ENCODE data around the gene SORCS3.

Gene SORCS3

DNA sequence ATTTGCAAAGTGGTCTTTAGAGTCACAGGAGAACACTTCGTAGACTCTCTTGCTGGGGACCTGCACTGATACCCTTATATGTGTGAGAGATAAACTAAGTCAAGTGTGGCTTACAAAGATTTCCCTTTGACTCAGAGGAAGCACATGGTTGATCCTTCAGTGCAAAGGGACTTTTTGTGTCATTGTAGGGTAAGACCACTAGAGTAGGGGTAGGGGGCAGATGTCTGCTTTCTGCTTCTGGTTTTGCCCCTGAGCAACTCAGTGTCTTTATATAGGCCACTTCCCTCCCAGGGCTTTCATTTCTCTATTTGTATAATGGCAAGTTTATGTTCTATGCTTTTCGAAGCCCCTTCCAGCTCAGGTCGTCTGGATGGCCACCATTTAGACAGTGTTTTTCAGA is 281.7 kb downstream of the SORCS3 start:
- H3K27ac ChIP-seq (ENCODE audit: low read depth, low read length): no peak overlapping the region
- no peaks in the 10 kb centered on the region for H3K36me3 ChIP-seq (ENCODE audit: control insufficient read depth in 1 of 2, insufficient read depth in 2 of 2, low read length in 2 of 2)
- H3K27me3 ChIP-seq (ENCODE audit: control insufficient read depth in 1 of 2, insufficient read depth in 2 of 2, low read length in 2 of 2): no peaks in the 10 kb centered on the region
- H3K9ac ChIP-seq (ENCODE audit: low read depth in 1 of 2, low read length in 2 of 2): no peak overlapping the region
- no peaks in the 10 kb centered on the region for H3K4me1 ChIP-seq (ENCODE audit: control insufficient read depth in 1 of 2, insufficient read depth in 2 of 2, low read length in 2 of 2)
- no peaks in the 10 kb centered on the region for H3K9me3 ChIP-seq (ENCODE audit: control insufficient read depth in 1 of 2, low read length in 2 of 2)
- no peak overlapping the region for H3K4me3 ChIP-seq (ENCODE audit: low read depth in 1 of 2, low read length in 2 of 2)

DNA sequence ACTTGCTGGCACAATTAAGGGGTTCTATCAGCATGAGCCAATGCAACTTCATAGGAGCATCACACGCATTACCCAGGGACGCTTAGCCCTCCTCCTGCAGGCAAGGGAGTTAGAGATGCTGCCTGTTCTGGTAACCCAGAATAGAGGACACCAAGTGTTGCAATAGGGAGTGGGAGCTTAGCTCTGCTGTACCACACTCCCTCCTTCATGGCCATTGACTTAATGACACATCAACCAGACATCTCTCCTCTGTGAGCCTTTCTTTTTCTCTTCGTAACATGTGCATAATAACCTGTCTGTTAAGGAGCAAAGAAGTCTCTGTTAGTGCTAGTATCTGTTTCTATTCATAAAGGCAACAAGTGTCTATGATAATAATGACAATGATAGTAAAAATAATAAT is 282.4 kb downstream of the SORCS3 start:
- H3K36me3 ChIP-seq (ENCODE audit: control insufficient read depth in 1 of 2, insufficient read depth in 2 of 2, low read length in 2 of 2): no peaks in the 10 kb centered on the region
- no peaks in the 10 kb centered on the region for H3K4me1 ChIP-seq (ENCODE audit: control insufficient read depth in 1 of 2, insufficient read depth in 2 of 2, low read length in 2 of 2)
- H3K27me3 ChIP-seq (ENCODE audit: control insufficient read depth in 1 of 2, insufficient read depth in 2 of 2, low read length in 2 of 2): no peaks in the 10 kb centered on the region
- no peaks in the 10 kb centered on the region for H3K9me3 ChIP-seq (ENCODE audit: control insufficient read depth in 1 of 2, low read length in 2 of 2)
- H3K4me3 ChIP-seq (ENCODE audit: low read depth in 1 of 2, low read length in 2 of 2): no peak overlapping the region
- H3K27ac ChIP-seq (ENCODE audit: low read depth, low read length): no peak overlapping the region
- H3K9ac ChIP-seq (ENCODE audit: low read depth in 1 of 2, low read length in 2 of 2): no peak overlapping the region

DNA sequence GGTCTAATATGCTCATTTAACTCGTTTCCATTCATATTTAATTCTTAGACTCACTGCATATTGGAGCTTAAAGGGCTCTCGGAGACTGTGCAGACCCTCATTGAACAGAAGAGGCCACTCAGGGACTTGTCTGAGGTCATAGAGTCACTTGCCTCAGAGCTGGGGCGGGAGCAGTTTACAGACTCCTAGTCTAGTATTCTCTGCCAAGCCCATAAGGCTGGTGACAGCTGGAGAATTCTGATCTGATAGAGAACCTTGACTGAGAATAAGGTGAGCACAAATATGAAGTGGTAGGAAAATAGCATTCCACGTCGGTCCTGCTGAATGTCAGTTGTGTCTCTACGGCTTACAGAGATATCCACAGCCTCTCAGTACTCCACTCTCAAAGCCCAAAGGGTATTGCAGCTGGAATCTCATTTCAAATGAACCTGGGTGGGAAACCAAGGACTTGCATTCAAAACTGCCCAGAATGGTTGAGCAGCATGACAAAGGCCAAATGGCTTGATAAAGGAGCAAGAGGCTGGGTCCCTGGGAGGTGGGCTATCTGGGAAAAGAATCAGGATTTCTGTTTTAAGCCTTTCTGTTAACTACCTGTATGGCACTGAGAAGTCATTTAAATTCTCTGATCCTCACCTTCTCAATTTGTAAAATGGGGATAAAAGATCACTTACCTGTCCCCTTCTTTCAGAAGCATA is 283.2 kb downstream of the SORCS3 start:
- Histone ChIP-seq H3K9me3 (ENCODE audit: control insufficient read depth in 1 of 2, low read length in 2 of 2) (no peaks in the 10 kb centered on the region), H3K4me3 (ENCODE audit: low read depth in 1 of 2, low read length in 2 of 2) (no peak overlapping the region), H3K27ac (ENCODE audit: low read depth, low read length) (no peak overlapping the region), H3K9ac (ENCODE audit: low read depth in 1 of 2, low read length in 2 of 2) (no peak overlapping the region), H3K36me3 (ENCODE audit: control insufficient read depth in 1 of 2, insufficient read depth in 2 of 2, low read length in 2 of 2) (no peaks in the 10 kb centered on the region), H3K27me3 (ENCODE audit: control insufficient read depth in 1 of 2, insufficient read depth in 2 of 2, low read length in 2 of 2) (no peaks in the 10 kb centered on the region), H3K4me1 (ENCODE audit: control insufficient read depth in 1 of 2, insufficient read depth in 2 of 2, low read length in 2 of 2) (no peaks in the 10 kb centered on the region)

DNA sequence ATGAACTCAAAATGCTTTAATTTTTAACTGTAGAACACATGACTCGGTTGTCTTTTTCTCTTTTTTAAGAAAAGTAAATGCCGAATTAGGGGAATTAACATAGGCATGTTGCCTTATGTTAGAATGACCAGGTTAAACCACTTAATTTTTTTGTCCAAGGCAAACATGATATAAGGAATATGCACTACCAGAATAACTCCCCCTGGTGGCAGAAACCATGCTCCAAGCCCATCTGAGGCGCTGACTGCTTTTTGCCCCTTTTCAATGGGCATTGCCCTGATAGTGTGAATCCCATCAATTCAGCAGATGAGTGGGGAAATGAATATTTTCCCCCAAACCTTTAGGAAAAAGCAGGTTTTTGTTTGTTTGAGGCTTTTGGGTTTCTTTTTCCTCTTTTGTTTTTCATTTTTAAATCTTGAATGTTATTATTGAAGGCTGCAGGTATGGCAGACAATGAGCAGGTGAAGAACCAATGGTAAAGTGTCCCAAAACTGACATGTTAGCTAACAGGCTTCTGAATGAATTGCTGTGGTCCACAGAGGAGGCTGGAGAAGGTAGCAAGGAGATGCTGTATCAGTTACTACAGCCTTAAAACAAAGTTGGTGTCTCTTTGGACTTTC is 284.3 kb downstream of the SORCS3 start:
- Histone ChIP-seq H3K4me1 (ENCODE audit: control insufficient read depth in 1 of 2, insufficient read depth in 2 of 2, low read length in 2 of 2) (no peaks in the 10 kb centered on the region), H3K27ac (ENCODE audit: low read depth, low read length) (no peak overlapping the region), H3K27me3 (ENCODE audit: control insufficient read depth in 1 of 2, insufficient read depth in 2 of 2, low read length in 2 of 2) (no peaks in the 10 kb centered on the region), H3K36me3 (ENCODE audit: control insufficient read depth in 1 of 2, insufficient read depth in 2 of 2, low read length in 2 of 2) (no peaks in the 10 kb centered on the region), H3K9me3 (ENCODE audit: control insufficient read depth in 1 of 2, low read length in 2 of 2) (no peaks in the 10 kb centered on the region), H3K9ac (ENCODE audit: low read depth in 1 of 2, low read length in 2 of 2) (no peak overlapping the region), H3K4me3 (ENCODE audit: low read depth in 1 of 2, low read length in 2 of 2) (no peak overlapping the region)

DNA sequence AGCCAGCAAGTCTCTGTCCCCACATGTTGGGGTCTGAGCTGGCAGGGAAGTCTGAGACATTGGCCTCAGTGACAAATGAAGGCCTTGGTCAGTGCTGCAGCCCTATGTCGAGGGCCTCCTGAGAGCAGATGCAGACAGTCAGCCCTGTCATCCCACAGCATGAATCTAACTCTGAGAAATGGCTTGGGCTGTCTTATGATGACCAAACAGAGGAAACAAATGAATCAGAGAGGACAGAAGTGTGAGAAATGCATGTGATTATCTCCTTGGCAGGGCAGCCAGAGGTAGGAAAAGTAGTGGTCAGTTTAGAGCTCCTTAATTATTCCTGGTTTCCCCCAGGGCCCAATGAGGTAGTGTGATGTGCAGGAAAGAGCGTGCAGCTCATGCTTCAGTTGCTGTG is 287.6 kb downstream of the SORCS3 start:
- H3K36me3 ChIP-seq (ENCODE audit: control insufficient read depth in 1 of 2, insufficient read depth in 2 of 2, low read length in 2 of 2): no peaks in the 10 kb centered on the region
- H3K27ac ChIP-seq (ENCODE audit: low read depth, low read length): no peak overlapping the region
- H3K4me1 ChIP-seq (ENCODE audit: control insufficient read depth in 1 of 2, insufficient read depth in 2 of 2, low read length in 2 of 2): no peaks in the 10 kb centered on the region
- no peaks in the 10 kb centered on the region for H3K27me3 ChIP-seq (ENCODE audit: control insufficient read depth in 1 of 2, insufficient read depth in 2 of 2, low read length in 2 of 2)
- no peak overlapping the region for H3K9ac ChIP-seq (ENCODE audit: low read depth in 1 of 2, low read length in 2 of 2)
- no peak overlapping the region for H3K4me3 ChIP-seq (ENCODE audit: low read depth in 1 of 2, low read length in 2 of 2)
- H3K9me3 ChIP-seq (ENCODE audit: control insufficient read depth in 1 of 2, low read length in 2 of 2): no peaks in the 10 kb centered on the region

DNA sequence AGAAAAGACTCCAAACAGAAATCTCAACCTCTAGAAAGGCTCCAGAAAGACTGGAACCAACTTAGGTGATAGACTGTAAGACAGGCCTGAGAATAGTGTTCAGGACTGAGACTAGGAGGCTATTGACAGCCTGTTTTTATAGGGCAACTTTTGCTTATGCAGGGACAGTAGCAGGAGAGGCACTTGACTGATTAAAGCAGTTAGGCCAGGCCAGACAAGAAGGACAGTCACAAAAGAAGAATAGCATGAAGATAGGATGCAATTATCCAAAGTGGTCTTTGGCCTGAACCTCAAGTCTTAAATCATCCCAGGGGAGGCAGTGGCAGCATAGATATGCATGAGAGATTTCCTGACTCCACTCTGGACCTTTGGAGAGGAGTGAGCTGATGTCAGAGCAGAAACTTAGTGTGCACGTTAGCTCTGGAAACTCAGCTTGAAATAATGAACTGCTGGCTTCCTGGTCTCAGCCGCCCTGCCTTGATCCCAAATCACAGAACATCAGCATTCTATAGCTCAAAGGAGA is 290.6 kb downstream of the SORCS3 start:
- Histone ChIP-seq H3K4me3 (ENCODE audit: low read depth in 1 of 2, low read length in 2 of 2) (no peak overlapping the region), H3K9me3 (ENCODE audit: control insufficient read depth in 1 of 2, low read length in 2 of 2) (no peaks in the 10 kb centered on the region), H3K9ac (ENCODE audit: low read depth in 1 of 2, low read length in 2 of 2) (no peak overlapping the region), H3K27me3 (ENCODE audit: control insufficient read depth in 1 of 2, insufficient read depth in 2 of 2, low read length in 2 of 2) (no peaks in the 10 kb centered on the region), H3K27ac (ENCODE audit: low read depth, low read length) (no peak overlapping the region), H3K36me3 (ENCODE audit: control insufficient read depth in 1 of 2, insufficient read depth in 2 of 2, low read length in 2 of 2) (no peaks in the 10 kb centered on the region), H3K4me1 (ENCODE audit: control insufficient read depth in 1 of 2, insufficient read depth in 2 of 2, low read length in 2 of 2) (no peaks in the 10 kb centered on the region)

DNA sequence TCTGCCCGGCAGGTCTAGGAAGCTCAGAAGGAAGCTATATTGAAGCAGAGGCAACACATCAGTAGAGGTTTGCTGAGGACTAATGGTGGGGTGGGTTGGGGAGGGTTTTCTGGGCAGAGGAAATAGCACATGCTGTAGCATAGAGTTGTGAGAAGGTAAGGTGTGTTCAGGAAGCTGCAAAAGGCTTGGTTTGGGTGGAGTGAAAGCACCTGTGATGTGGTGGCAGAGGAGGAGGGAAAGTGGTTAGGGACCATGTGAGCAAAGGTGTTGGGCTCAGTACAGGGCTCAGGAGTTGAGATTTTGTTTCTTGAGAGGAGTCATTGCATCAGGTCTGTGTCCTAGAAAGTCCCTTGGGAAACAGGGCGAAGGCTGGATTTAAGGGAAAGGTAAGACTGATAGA is 294.6 kb downstream of the SORCS3 start:
- no peak overlapping the region for H3K4me3 ChIP-seq (ENCODE audit: low read depth in 1 of 2, low read length in 2 of 2)
- no peaks in the 10 kb centered on the region for H3K9me3 ChIP-seq (ENCODE audit: control insufficient read depth in 1 of 2, low read length in 2 of 2)
- H3K9ac ChIP-seq (ENCODE audit: low read depth in 1 of 2, low read length in 2 of 2): no peak overlapping the region
- no peaks in the 10 kb centered on the region for H3K4me1 ChIP-seq (ENCODE audit: control insufficient read depth in 1 of 2, insufficient read depth in 2 of 2, low read length in 2 of 2)
- H3K36me3 ChIP-seq (ENCODE audit: control insufficient read depth in 1 of 2, insufficient read depth in 2 of 2, low read length in 2 of 2): no peaks in the 10 kb centered on the region
- H3K27ac ChIP-seq (ENCODE audit: low read depth, low read length): no peak overlapping the region
- no peaks in the 10 kb centered on the region for H3K27me3 ChIP-seq (ENCODE audit: control insufficient read depth in 1 of 2, insufficient read depth in 2 of 2, low read length in 2 of 2)

DNA sequence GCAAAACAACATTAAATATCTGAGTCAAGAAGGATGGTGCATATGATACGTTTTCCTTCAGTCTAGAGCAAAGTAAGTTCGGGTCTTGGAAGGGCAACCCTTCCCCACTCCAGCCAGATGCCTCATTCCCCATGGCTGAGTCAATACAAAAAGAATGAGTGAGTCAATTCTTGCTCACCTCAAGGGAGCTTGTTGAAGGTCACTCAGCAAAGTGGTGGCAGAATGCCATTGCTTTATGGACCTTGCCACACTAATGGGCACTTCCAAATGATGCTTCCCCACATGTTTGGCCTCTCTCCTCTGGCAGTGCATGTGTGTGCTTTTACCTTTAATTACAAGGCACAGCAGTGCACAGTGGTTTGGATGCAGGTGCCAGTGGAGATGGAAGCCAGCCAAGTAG is 296.5 kb downstream of the SORCS3 start:
- Histone ChIP-seq H3K27me3 (ENCODE audit: control insufficient read depth in 1 of 2, insufficient read depth in 2 of 2, low read length in 2 of 2) (no peaks in the 10 kb centered on the region), H3K9ac (ENCODE audit: low read depth in 1 of 2, low read length in 2 of 2) (no peak overlapping the region), H3K9me3 (ENCODE audit: control insufficient read depth in 1 of 2, low read length in 2 of 2) (no peaks in the 10 kb centered on the region), H3K36me3 (ENCODE audit: control insufficient read depth in 1 of 2, insufficient read depth in 2 of 2, low read length in 2 of 2) (no peaks in the 10 kb centered on the region), H3K4me3 (ENCODE audit: low read depth in 1 of 2, low read length in 2 of 2) (no peak overlapping the region), H3K27ac (ENCODE audit: low read depth, low read length) (no peak overlapping the region), H3K4me1 (ENCODE audit: control insufficient read depth in 1 of 2, insufficient read depth in 2 of 2, low read length in 2 of 2) (no peaks in the 10 kb centered on the region)

DNA sequence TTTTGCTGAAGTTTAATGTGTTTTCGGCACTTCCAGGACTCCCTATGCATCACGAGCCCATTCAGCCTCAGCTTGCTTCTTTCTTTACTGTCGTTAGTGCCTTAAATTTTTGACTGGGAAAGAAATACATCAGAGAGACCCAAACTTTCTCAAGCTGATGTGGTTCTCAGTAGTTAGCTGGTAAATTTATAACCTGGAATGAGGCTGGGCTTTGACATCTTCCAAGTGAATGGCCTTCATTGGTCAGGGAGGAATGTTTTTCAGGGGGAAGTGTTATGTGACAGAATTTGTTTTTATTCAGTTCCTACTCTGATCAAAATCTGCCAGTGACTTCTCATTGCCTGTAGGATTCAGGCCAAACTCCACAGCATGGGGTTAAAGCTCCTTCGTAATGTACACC is 296.9 kb downstream of the SORCS3 start:
- no peak overlapping the region for H3K9ac ChIP-seq (ENCODE audit: low read depth in 1 of 2, low read length in 2 of 2)

DNA sequence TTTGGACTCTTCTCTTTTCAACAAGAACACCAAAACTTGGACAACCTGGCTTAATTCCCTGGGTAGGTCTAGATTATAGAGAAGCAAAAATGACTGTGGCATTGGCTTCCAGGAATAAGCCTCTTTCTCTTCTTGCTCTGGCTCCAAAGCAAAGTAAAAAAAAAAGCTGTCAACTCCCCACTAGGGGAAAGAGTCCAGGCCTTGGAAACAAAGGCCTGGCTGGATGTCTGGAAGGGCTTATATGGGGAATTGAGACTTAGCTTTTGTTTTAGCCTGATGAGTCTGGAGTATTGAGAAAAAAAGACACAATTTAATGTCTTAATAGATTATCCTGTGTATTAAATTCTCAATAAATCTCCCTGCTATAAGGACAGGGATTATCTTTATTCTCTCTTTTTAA is 300.6 kb downstream of the SORCS3 start:
- no peaks in the 10 kb centered on the region for H3K27me3 ChIP-seq (ENCODE audit: control insufficient read depth in 1 of 2, insufficient read depth in 2 of 2, low read length in 2 of 2)
- no peaks in the 10 kb centered on the region for H3K9me3 ChIP-seq (ENCODE audit: control insufficient read depth in 1 of 2, low read length in 2 of 2)
- H3K27ac ChIP-seq (ENCODE audit: low read depth, low read length): no peak overlapping the region
- no peak overlapping the region for H3K9ac ChIP-seq (ENCODE audit: low read depth in 1 of 2, low read length in 2 of 2)
- no peak overlapping the region for H3K4me3 ChIP-seq (ENCODE audit: low read depth in 1 of 2, low read length in 2 of 2)
- H3K4me1 ChIP-seq (ENCODE audit: control insufficient read depth in 1 of 2, insufficient read depth in 2 of 2, low read length in 2 of 2): no peaks in the 10 kb centered on the region
- no peaks in the 10 kb centered on the region for H3K36me3 ChIP-seq (ENCODE audit: control insufficient read depth in 1 of 2, insufficient read depth in 2 of 2, low read length in 2 of 2)

More for the DNA sequence above, 296.9 kb downstream of the SORCS3 start:
- H3K4me1 ChIP-seq (ENCODE audit: control insufficient read depth in 1 of 2, insufficient read depth in 2 of 2, low read length in 2 of 2): no peaks in the 10 kb centered on the region
- H3K4me3 ChIP-seq (ENCODE audit: low read depth in 1 of 2, low read length in 2 of 2): no peak overlapping the region
- no peak overlapping the region for H3K27ac ChIP-seq (ENCODE audit: low read depth, low read length)
- H3K27me3 ChIP-seq (ENCODE audit: control insufficient read depth in 1 of 2, insufficient read depth in 2 of 2, low read length in 2 of 2): no peaks in the 10 kb centered on the region
- no peaks in the 10 kb centered on the region for H3K36me3 ChIP-seq (ENCODE audit: control insufficient read depth in 1 of 2, insufficient read depth in 2 of 2, low read length in 2 of 2)
- H3K9me3 ChIP-seq (ENCODE audit: control insufficient read depth in 1 of 2, low read length in 2 of 2): no peaks in the 10 kb centered on the region

Measured in duodenal mucosa (tissue), 2 donors.